Kidney epithelial cell (primary cell): ENCODE measurements around the gene OR13J1. TPM values are rescaled to one million over a fixed set of nuclear protein-coding genes. Genes with fewer than 3 reads are reported as not detected.

Experiments used
- DNase-seq: peaks from one replicate; pipeline ENCODE4 v3.0.0-alpha.2; 2010; ENCODE audit warnings: low read depth
- H3K27me3 ChIP-seq: 2 replicates; pipeline ENCODE4 v1.6.0; 2011; ENCODE audit warnings: low read length; ENCODE audit not compliant: control insufficient read depth, insufficient read depth
- H3K36me3 ChIP-seq: 2 replicates; pipeline ENCODE4 v1.5.1; 2011; ENCODE audit warnings: low read length; ENCODE audit not compliant: control insufficient read depth, insufficient read depth
- H3K4me3 ChIP-seq: 2 replicates; pipeline ENCODE4 v1.5.1; 2011; ENCODE audit warnings: low read depth, mild to moderate bottlenecking, control low read depth, low read length
- total RNA-seq: library from RNA; depleted of rRNA; stranded (reverse); fragments of >200 nt; gene quantifications from 2 replicates; pipeline ENCODE4 v1.2.3, GENCODE V29; 2015
- TF ChIP-seq, protein P1 (sequence below): IDR thresholded peaks from 2 replicates; pipeline ENCODE4 v1.5.1; 2011; ENCODE audit warnings: mild to moderate bottlenecking, moderate library complexity, low read length, control low read depth, inconsistent platforms; ENCODE audit not compliant: insufficient read depth, poor library complexity, severe bottlenecking

OR13J1 gene
- total RNA-seq, 1 donor from 2014 or later = not detected

- TF ChIP-seq, protein P1, sequence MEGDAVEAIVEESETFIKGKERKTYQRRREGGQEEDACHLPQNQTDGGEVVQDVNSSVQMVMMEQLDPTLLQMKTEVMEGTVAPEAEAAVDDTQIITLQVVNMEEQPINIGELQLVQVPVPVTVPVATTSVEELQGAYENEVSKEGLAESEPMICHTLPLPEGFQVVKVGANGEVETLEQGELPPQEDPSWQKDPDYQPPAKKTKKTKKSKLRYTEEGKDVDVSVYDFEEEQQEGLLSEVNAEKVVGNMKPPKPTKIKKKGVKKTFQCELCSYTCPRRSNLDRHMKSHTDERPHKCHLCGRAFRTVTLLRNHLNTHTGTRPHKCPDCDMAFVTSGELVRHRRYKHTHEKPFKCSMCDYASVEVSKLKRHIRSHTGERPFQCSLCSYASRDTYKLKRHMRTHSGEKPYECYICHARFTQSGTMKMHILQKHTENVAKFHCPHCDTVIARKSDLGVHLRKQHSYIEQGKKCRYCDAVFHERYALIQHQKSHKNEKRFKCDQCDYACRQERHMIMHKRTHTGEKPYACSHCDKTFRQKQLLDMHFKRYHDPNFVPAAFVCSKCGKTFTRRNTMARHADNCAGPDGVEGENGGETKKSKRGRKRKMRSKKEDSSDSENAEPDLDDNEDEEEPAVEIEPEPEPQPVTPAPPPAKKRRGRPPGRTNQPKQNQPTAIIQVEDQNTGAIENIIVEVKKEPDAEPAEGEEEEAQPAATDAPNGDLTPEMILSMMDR = no peak
- Histone ChIP-seq H3K27me3 (peaks cover 27% of the 10 kb centered on the region), H3K4me3 (no peak overlapping the region), H3K36me3 (no peaks in the 10 kb centered on the region)
- DNase-seq = no peak
Observed at GRCh38 chr9:35862328-35862727, 7.9 kb downstream of the OR13J1 start.

DNA sequence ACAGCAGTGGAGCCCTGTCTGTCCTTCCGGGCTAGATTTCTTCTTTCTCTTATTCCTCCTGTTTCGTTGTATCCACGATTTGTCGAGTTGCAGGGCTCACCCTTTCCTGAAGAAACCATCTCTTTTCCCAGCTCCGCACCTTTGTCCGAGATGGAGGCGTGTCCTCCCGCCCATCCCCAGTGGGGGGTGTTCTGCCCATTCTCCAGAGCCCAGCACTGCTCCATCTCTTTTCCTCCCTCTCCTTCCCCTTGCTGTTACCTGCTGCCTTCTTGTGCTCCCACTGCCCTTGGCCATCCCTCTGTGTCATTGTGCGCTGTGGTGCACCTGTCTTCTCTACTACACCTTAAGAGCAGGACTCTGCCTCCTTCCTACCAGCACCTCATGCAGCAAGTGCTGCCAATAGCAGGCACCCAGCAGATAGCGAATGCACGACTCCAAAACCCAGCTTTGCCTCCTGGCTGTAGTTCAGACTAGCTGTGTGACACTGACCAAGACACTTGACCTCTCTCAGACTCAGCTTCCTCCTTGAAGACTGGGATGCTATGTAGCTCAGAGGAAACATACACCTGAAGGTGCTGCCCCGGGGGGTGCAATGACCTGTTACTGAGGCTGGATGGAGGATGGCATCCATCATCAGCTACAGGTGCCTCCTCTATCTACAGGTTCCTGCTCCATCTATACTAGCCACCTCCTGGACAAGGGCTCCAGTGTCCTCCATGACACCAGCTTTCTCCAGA lies 8.9 kb downstream of the OR13J1 start:
- TF ChIP-seq, protein P1 = no peak
- no peaks in the 10 kb centered on the region for H3K36me3 ChIP-seq
- H3K4me3 ChIP-seq = no peak overlapping the region
- peaks cover 27% of the 10 kb centered on the region for H3K27me3 ChIP-seq
- DNase-seq = no peak

DNA sequence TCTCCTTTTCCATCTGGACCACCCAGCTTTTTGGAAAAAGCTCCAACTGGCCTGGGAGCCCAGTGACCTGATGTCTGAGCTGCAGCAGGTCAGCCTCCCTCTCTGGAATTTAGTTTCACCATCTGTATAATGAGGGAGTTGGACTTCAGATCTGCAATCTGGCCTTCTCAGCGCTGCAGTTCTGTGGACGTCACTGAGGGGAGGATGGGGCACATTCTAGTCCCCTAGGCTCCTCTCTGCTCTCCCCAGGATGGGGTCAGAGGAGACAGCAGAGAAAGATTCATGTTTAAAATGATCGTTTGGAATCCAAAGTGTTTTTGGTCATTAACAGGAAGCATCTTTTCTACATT lies 10.2 kb downstream of the OR13J1 start:
- DNase-seq = no peak
- TF ChIP-seq, protein P1 = no peak
- no peak overlapping the region for H3K4me3 ChIP-seq

GRCh38 chr9:35859310-35859989 lies 10.8 kb downstream of the OR13J1 start:
- Histone ChIP-seq H3K4me3 (no peak overlapping the region), H3K36me3 (no peaks in the 10 kb centered on the region), H3K27me3 (peaks cover 31% of the 10 kb centered on the region)
- no peak for DNase-seq
- TF ChIP-seq, protein P1 = no peak

More for the DNA sequence above, 10.2 kb downstream of the OR13J1 start:
- Histone ChIP-seq H3K27me3 (peaks cover 31% of the 10 kb centered on the region), H3K36me3 (no peaks in the 10 kb centered on the region)

GRCh38 chr9:35858458-35858857 lies 11.7 kb downstream of the OR13J1 start:
- H3K36me3 ChIP-seq = no peaks in the 10 kb centered on the region
- no peak overlapping the region for H3K4me3 ChIP-seq
- H3K27me3 ChIP-seq = peaks cover 27% of the 10 kb centered on the region
- DNase-seq = no peak
- TF ChIP-seq, protein P1 = no peak
